Erythroblast (primary cell): ENCODE measurements around the gene CEBPB.

Experiments
- GATA1 ChIP-seq: IDR thresholded peaks from 2 replicates; pipeline ENCODE4 v1.6.1; 2011; ENCODE audit warnings: low read depth, mild to moderate bottlenecking, control low read depth, low read length, moderate library complexity
- POLR2A ChIP-seq: IDR thresholded peaks from 2 replicates; pipeline ENCODE4 v1.6.1; 2011; ENCODE audit warnings: mild to moderate bottlenecking, low read length

DNA sequence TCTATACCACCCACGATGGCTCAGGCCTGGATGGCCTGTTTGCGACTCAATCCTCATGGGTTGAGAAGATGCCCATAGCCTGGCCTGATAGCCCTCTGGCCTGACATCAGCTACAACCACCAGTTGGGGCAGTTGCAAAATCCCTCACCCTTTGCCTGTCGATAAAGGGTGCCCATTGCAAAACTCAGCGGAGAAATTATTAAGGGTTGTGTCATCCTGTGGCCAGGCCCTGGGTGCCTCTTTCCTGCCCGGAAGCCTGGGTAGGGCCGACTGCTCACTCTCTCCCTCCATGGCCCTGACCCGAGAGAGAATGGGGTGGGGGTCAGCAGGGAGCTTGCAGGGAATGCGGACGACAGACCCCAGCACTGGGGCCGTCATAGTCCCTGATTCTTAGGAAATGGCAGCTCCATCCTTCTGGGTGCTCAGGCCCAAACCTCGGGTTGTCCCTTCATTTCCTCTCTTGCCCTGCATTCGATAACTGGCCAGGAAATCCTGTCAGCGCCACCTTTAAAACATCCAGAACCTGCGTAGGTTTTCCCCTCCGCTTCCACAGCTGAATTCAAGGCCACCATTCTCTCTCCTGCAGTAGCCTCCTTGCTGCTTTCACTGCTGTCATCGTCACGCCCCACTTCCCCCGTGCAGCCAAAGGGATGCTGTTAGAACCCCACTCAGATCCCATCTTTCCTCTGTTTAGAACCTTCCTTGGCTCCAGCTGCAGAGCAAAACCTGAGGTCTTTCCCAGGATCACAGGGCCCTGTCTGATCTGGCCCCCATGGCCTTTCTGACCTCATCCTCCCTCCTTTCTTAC lies 31.1 kb downstream of the CEBPB start:
- TF ChIP-seq POLR2A: no peak
- TF ChIP-seq GATA1: no peak
